ENCODE data around the gene USP48.
A peak's percentile ranks its signal among the peaks of the same experiment; 100 is the strongest.

Gene USP48

GRCh38 chr1:21663951-21664805, 118.8 kb downstream of the USP48 start:
- H3K36me3 Mint-ChIP-seq: no peaks in the 10 kb centered on the region
- DNase-seq: peak; percentile 29
- CTCF ChIA-PET: no interaction called here
- H3K4me1 Mint-ChIP-seq: peaks cover 10% of the 10 kb centered on the region
- no peak overlapping the region for H3K27ac Mint-ChIP-seq
- H3K4me3 Mint-ChIP-seq: no peak overlapping the region
- H3K9me3 Mint-ChIP-seq: no peaks in the 10 kb centered on the region
- H3K27me3 Mint-ChIP-seq: peaks cover 94% of the 10 kb centered on the region

GRCh38 chr1:21663248-21663950, 119.5 kb downstream of the USP48 start:
- CTCF ChIA-PET: interaction anchor here (1.6 kb wide), 1 partner anchor 16 kb away, joined by 4 read pairs; no protein-coding TSS in a partner anchor
- peak; percentile 11 for DNase-seq
- no peak overlapping the region for H3K27ac Mint-ChIP-seq
- H3K36me3 Mint-ChIP-seq: no peaks in the 10 kb centered on the region
- H3K9me3 Mint-ChIP-seq: no peaks in the 10 kb centered on the region
- peaks cover 90% of the 10 kb centered on the region for H3K27me3 Mint-ChIP-seq
- no peak overlapping the region for H3K4me3 Mint-ChIP-seq
- peaks cover 10% of the 10 kb centered on the region for H3K4me1 Mint-ChIP-seq

- H3K27ac Mint-ChIP-seq: no peak overlapping the region
- no peak for DNase-seq
- peaks cover 10% of the 10 kb centered on the region for H3K4me1 Mint-ChIP-seq
- CTCF ChIA-PET: interaction anchor here (1.6 kb wide), 1 partner anchor 15 kb away, joined by 4 read pairs; no protein-coding TSS in a partner anchor
- peaks cover 84% of the 10 kb centered on the region for H3K27me3 Mint-ChIP-seq
- no peak overlapping the region for H3K4me3 Mint-ChIP-seq
- no peaks in the 10 kb centered on the region for H3K36me3 Mint-ChIP-seq
- H3K9me3 Mint-ChIP-seq: no peaks in the 10 kb centered on the region
Observed at GRCh38 chr1:21662426-21663247, 120.3 kb downstream of the USP48 start.

- Mint-ChIP-seq H3K4me3 (no peak overlapping the region), H3K9me3 (no peaks in the 10 kb centered on the region), H3K27ac (no peak overlapping the region), H3K36me3 (no peaks in the 10 kb centered on the region), H3K4me1 (peaks cover 10% of the 10 kb centered on the region), H3K27me3 (peaks cover 78% of the 10 kb centered on the region)
- CTCF ChIA-PET: no interaction called here
- no peak for DNase-seq
Observed at GRCh38 chr1:21661886-21662285, 121.1 kb downstream of the USP48 start.

GRCh38 chr1:21659924-21660326, 123.0 kb downstream of the USP48 start:
- Mint-ChIP-seq H3K36me3 (no peaks in the 10 kb centered on the region), H3K27me3 (peaks cover 70% of the 10 kb centered on the region), H3K4me1 (peaks cover 10% of the 10 kb centered on the region), H3K9me3 (no peaks in the 10 kb centered on the region), H3K4me3 (no peak overlapping the region), H3K27ac (no peak overlapping the region)
- DNase-seq: no peak
- CTCF ChIA-PET: interaction anchor here (1.0 kb wide), 1 partner anchor 122 kb away, joined by 6 read pairs; no protein-coding TSS in a partner anchor

- no peaks in the 10 kb centered on the region for H3K36me3 Mint-ChIP-seq
- no peak overlapping the region for H3K27ac Mint-ChIP-seq
- peak overlapping the region; percentile 61 for H3K4me3 Mint-ChIP-seq
- peak; percentile 88 for DNase-seq
- no peaks in the 10 kb centered on the region for H3K9me3 Mint-ChIP-seq
- CTCF ChIA-PET: interaction anchor here (0.8 to 1.2 kb wide), 3 partner anchors 19 to 122 kb away, joined by 3 to 6 read pairs (median 3); no protein-coding TSS in a partner anchor
- H3K27me3 Mint-ChIP-seq: peaks cover 72% of the 10 kb centered on the region
- peaks cover 10% of the 10 kb centered on the region for H3K4me1 Mint-ChIP-seq
Observed at GRCh38 chr1:21659099-21659923, 123.6 kb downstream of the USP48 start.

GRCh38 chr1:21657456-21658190, 125.3 kb downstream of the USP48 start:
- no peaks in the 10 kb centered on the region for H3K9me3 Mint-ChIP-seq
- peaks cover 11% of the 10 kb centered on the region for H3K4me1 Mint-ChIP-seq
- CTCF ChIA-PET: interaction anchor here (1.2 to 1.3 kb wide), 3 partner anchors 10 to 287 kb away, joined by 3 read pairs; no protein-coding TSS in a partner anchor
- H3K4me3 Mint-ChIP-seq: no peak overlapping the region
- no peak for DNase-seq
- H3K27ac Mint-ChIP-seq: no peak overlapping the region
- no peaks in the 10 kb centered on the region for H3K36me3 Mint-ChIP-seq
- H3K27me3 Mint-ChIP-seq: peaks cover 72% of the 10 kb centered on the region

GRCh38 chr1:21655748-21656147, 127.2 kb downstream of the USP48 start:
- no peak for DNase-seq
- CTCF ChIA-PET: no interaction called here
- no peaks in the 10 kb centered on the region for H3K36me3 Mint-ChIP-seq
- no peak overlapping the region for H3K4me3 Mint-ChIP-seq
- peaks cover 73% of the 10 kb centered on the region for H3K27me3 Mint-ChIP-seq
- no peaks in the 10 kb centered on the region for H3K9me3 Mint-ChIP-seq
- no peak overlapping the region for H3K27ac Mint-ChIP-seq
- H3K4me1 Mint-ChIP-seq: peaks cover 24% of the 10 kb centered on the region

GRCh38 chr1:21655259-21655658, 127.7 kb downstream of the USP48 start:
- Mint-ChIP-seq H3K36me3 (no peaks in the 10 kb centered on the region), H3K27ac (no peak overlapping the region), H3K4me3 (no peak overlapping the region), H3K9me3 (no peaks in the 10 kb centered on the region), H3K27me3 (peaks cover 73% of the 10 kb centered on the region), H3K4me1 (peaks cover 25% of the 10 kb centered on the region)
- DNase-seq: no peak
- CTCF ChIA-PET: no interaction called here

GRCh38 chr1:21654209-21654608, 128.7 kb downstream of the USP48 start:
- CTCF ChIA-PET: no interaction called here
- Mint-ChIP-seq H3K36me3 (no peaks in the 10 kb centered on the region), H3K4me1 (peaks cover 18% of the 10 kb centered on the region), H3K27ac (no peak overlapping the region), H3K4me3 (no peak overlapping the region), H3K9me3 (no peaks in the 10 kb centered on the region), H3K27me3 (peaks cover 73% of the 10 kb centered on the region)
- DNase-seq: no peak

- Mint-ChIP-seq H3K27ac (no peak overlapping the region), H3K27me3 (peaks cover 74% of the 10 kb centered on the region), H3K4me3 (no peak overlapping the region), H3K36me3 (no peaks in the 10 kb centered on the region), H3K9me3 (no peaks in the 10 kb centered on the region), H3K4me1 (peaks cover 18% of the 10 kb centered on the region)
- CTCF ChIA-PET: no interaction called here
- DNase-seq: no peak
Observed at GRCh38 chr1:21653744-21654100, 129.2 kb downstream of the USP48 start.

GRCh38 chr1:21652937-21653743, 129.8 kb downstream of the USP48 start:
- CTCF ChIA-PET: no interaction called here

More at GRCh38 chr1:21652937-21653743, 129.8 kb downstream of the USP48 start:
- Mint-ChIP-seq H3K4me1 (peaks cover 18% of the 10 kb centered on the region), H3K27ac (no peak overlapping the region), H3K9me3 (no peaks in the 10 kb centered on the region), H3K27me3 (peaks cover 80% of the 10 kb centered on the region), H3K4me3 (peak overlapping the region; percentile 62), H3K36me3 (no peaks in the 10 kb centered on the region)
- no peak for DNase-seq
